GM18867 (cell line): ENCODE measurements around the gene IKZF2.

ENCODE experiments used
- ATAC-seq: cut with Tn5 transposase; IDR thresholded peaks from one replicate; pipeline ENCODE4 v1.9.1; 2021; ENCODE audit warnings: mild to moderate bottlenecking, moderate library complexity; ENCODE audit not compliant: unreplicated experiment

IKZF2 gene

GRCh38 chr2:213104092-213104902 is 47.1 kb downstream of the IKZF2 start:
- no peak for ATAC-seq

GRCh38 chr2:213101692-213102460 is 49.5 kb downstream of the IKZF2 start:
- ATAC-seq, result no peak

- no peak for ATAC-seq
These were observed 50.3 kb downstream of the IKZF2 start for GRCh38 chr2:213101109-213101508.

GRCh38 chr2:213098612-213099011 is 52.8 kb downstream of the IKZF2 start:
- no peak for ATAC-seq

GRCh38 chr2:213091765-213092164 is 59.6 kb downstream of the IKZF2 start:
- no peak for ATAC-seq

GRCh38 chr2:213090772-213091171 is 60.6 kb downstream of the IKZF2 start:
- ATAC-seq, result no peak

- no peak for ATAC-seq
These were observed 62.0 kb downstream of the IKZF2 start for GRCh38 chr2:213089438-213089837.

- ATAC-seq, result peak; percentile 59
These were observed 64.4 kb downstream of the IKZF2 start for GRCh38 chr2:213087040-213087439.

GRCh38 chr2:213086571-213086970 is 64.8 kb downstream of the IKZF2 start:
- ATAC-seq, result no peak

- no peak for ATAC-seq
These were observed 65.4 kb downstream of the IKZF2 start for GRCh38 chr2:213086050-213086449.

- ATAC-seq, result no peak
These were observed 65.9 kb downstream of the IKZF2 start for GRCh38 chr2:213085538-213085937.

GRCh38 chr2:213084261-213084660 is 67.2 kb downstream of the IKZF2 start:
- ATAC-seq, result no peak

GRCh38 chr2:213080969-213081617 is 70.3 kb downstream of the IKZF2 start:
- ATAC-seq, result no peak

- no peak for ATAC-seq
These were observed 71.7 kb downstream of the IKZF2 start for GRCh38 chr2:213079756-213080155.

GRCh38 chr2:213078686-213079085 is 72.7 kb downstream of the IKZF2 start:
- no peak for ATAC-seq

- ATAC-seq, result no peak
These were observed 81.9 kb downstream of the IKZF2 start for GRCh38 chr2:213069531-213069930.

GRCh38 chr2:213068676-213069359 is 82.6 kb downstream of the IKZF2 start:
- ATAC-seq, result no peak

- no peak for ATAC-seq
These were observed 83.5 kb downstream of the IKZF2 start for GRCh38 chr2:213067888-213068287.

- ATAC-seq, result peak; percentile 36
These were observed 85.0 kb downstream of the IKZF2 start for GRCh38 chr2:213066443-213066743.

- peak; percentile 83 for ATAC-seq
These were observed 85.6 kb downstream of the IKZF2 start for GRCh38 chr2:213065583-213066442.
